ENCODE data around the gene HMGB4.

HMGB4 gene

GRCh38 chr1:33872683-33873082, 8.8 kb downstream of the HMGB4 start:
- DNase-seq (ENCODE audit: low read depth) = no peak
- no peak overlapping the region for H3K4me3 ChIP-seq (ENCODE audit: low read depth, low read length)

GRCh38 chr1:33874636-33875035, 10.8 kb downstream of the HMGB4 start:
- no peak for TF ChIP-seq CTCF (IDR thresholded peaks at IDR 0.05; ENCODE audit: low read depth, low read length, missing control alignments)
- H3K4me3 ChIP-seq (ENCODE audit: low read depth, low read length) = no peak overlapping the region
- DNase-seq (ENCODE audit: low read depth) = no peak

More at GRCh38 chr1:33872683-33873082, 8.8 kb downstream of the HMGB4 start:
- TF ChIP-seq CTCF (IDR thresholded peaks at IDR 0.05; ENCODE audit: low read depth, low read length, missing control alignments) = no peak

GRCh38 chr1:33875862-33876261, 12.0 kb downstream of the HMGB4 start:
- H3K4me3 ChIP-seq (ENCODE audit: low read depth, low read length) = no peak overlapping the region
- no peak for DNase-seq (ENCODE audit: low read depth)
- TF ChIP-seq CTCF (IDR thresholded peaks at IDR 0.05; ENCODE audit: low read depth, low read length, missing control alignments) = peak; percentile 32

GRCh38 chr1:33876970-33877650, 13.2 kb downstream of the HMGB4 start:
- TF ChIP-seq CTCF (IDR thresholded peaks at IDR 0.05; ENCODE audit: low read depth, low read length, missing control alignments) = no peak
- H3K4me3 ChIP-seq (ENCODE audit: low read depth, low read length) = no peak overlapping the region
- no peak for DNase-seq (ENCODE audit: low read depth)

GRCh38 chr1:33878392-33878791, 14.5 kb downstream of the HMGB4 start:
- no peak overlapping the region for H3K4me3 ChIP-seq (ENCODE audit: low read depth, low read length)
- no peak for TF ChIP-seq CTCF (IDR thresholded peaks at IDR 0.05; ENCODE audit: low read depth, low read length, missing control alignments)
- DNase-seq (ENCODE audit: low read depth) = no peak

- TF ChIP-seq CTCF (IDR thresholded peaks at IDR 0.05; ENCODE audit: low read depth, low read length, missing control alignments) = no peak
- no peak overlapping the region for H3K4me3 ChIP-seq (ENCODE audit: low read depth, low read length)
- no peak for DNase-seq (ENCODE audit: low read depth)
These were observed 16.4 kb downstream of the HMGB4 start for GRCh38 chr1:33880305-33880704.

GRCh38 chr1:33886496-33886895, 22.6 kb downstream of the HMGB4 start:
- no peak overlapping the region for H3K4me3 ChIP-seq (ENCODE audit: low read depth, low read length)
- no peak for DNase-seq (ENCODE audit: low read depth)
- no peak for TF ChIP-seq CTCF (IDR thresholded peaks at IDR 0.05; ENCODE audit: low read depth, low read length, missing control alignments)

All from GM12864 (cell line).